Osteoblast (primary cell): ENCODE results near the gene TJP3. TPM values are rescaled to one million over a fixed set of nuclear protein-coding genes. Genes with fewer than 3 reads are reported as not detected.

Experiments used
- DNase-seq: peaks from one replicate; pipeline ENCODE4 v3.0.0; 2011; ENCODE audit warnings: low spot score, mixed read lengths; ENCODE audit not compliant: insufficient read length; ENCODE audit errors: missing footprints
- H2AFZ ChIP-seq: 2 replicates; pipeline ENCODE4 v1.6.0; 2011; ENCODE audit warnings: mild to moderate bottlenecking, low read length
- H3K27ac ChIP-seq: 2 replicates; pipeline ENCODE4 v1.5.1; 2011; ENCODE audit warnings: mild to moderate bottlenecking, low read depth, low read length, moderate library complexity
- H3K27me3 ChIP-seq: 2 replicates; pipeline ENCODE4 v1.6.0; 2012; ENCODE audit warnings: mild to moderate bottlenecking, control low read depth, inconsistent platforms, low read length, moderate library complexity; ENCODE audit not compliant: insufficient read depth
- H3K36me3 ChIP-seq: 2 replicates; pipeline ENCODE4 v1.5.1; 2011; ENCODE audit warnings: mild to moderate bottlenecking, low read length, control low read depth, moderate library complexity; ENCODE audit not compliant: insufficient read depth
- H3K4me1 ChIP-seq: 2 replicates; pipeline ENCODE4 v1.5.1; 2011; ENCODE audit warnings: mild to moderate bottlenecking, low read length, control low read depth, moderate library complexity; ENCODE audit not compliant: insufficient read depth
- H3K4me2 ChIP-seq: 2 replicates; pipeline ENCODE4 v1.6.0; 2011; ENCODE audit warnings: mild to moderate bottlenecking, low read length; ENCODE audit not compliant: insufficient read depth
- H3K4me3 ChIP-seq: fragments of 200-600 bp; sonication (generic); 3 replicates; pipeline ENCODE4 v1.5.1; 2012; ENCODE audit warnings: mild to moderate bottlenecking, low read length, inconsistent platforms; ENCODE audit not compliant: insufficient read depth
- H3K79me2 ChIP-seq: 2 replicates; pipeline ENCODE4 v1.6.0; 2012; ENCODE audit warnings: mild to moderate bottlenecking, low read length, control low read depth, inconsistent platforms; ENCODE audit not compliant: insufficient read depth
- H3K9me3 ChIP-seq: 2 replicates; pipeline ENCODE4 v1.5.1; 2011; ENCODE audit warnings: low read depth, low read length, control low read depth
- H4K20me1 ChIP-seq: 2 replicates; pipeline ENCODE4 v1.6.0; 2012; ENCODE audit warnings: mild to moderate bottlenecking, low read length, control low read depth; ENCODE audit not compliant: insufficient read depth
- CTCF ChIP-seq: IDR thresholded peaks from 2 replicates; pipeline ENCODE4 v1.5.1; 2011; ENCODE audit warnings: mild to moderate bottlenecking, low read depth, low read length, moderate library complexity; ENCODE audit errors: extremely low read depth
- total RNA-seq: library from RNA; depleted of rRNA; stranded (reverse); fragments of >200 nt; gene quantifications from 2 replicates; pipeline ENCODE4 v1.2.3, GENCODE V29; 2012

Gene TJP3
- total RNA-seq, 1 donor: not detected

DNA sequence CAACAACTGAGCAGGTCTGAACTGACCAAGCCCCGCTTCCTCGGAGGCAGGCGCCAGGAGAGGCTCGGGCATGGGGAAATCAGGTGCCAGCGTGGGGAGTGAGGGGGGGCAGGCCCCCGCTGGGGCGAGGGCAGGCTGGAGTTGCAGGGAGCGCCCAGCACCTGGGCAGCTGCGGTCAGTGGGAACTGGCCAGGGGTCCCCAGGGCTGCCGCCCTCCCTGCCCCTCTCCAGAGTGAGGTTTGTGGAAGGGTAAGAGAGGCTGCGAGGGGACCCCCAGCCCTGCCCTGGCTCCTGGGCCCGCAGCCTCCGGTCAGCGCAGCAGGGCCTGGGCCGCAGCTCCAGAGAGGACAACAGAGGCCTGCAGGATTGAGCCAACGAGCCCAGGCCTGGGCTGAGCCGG lies 40.4 kb upstream of the TJP3 start:
- H2AFZ ChIP-seq: no peak overlapping the region
- peaks cover 25% of the 10 kb centered on the region for H3K79me2 ChIP-seq
- H4K20me1 ChIP-seq: peaks cover 26% of the 10 kb centered on the region
- no peak for TF ChIP-seq CTCF
- H3K9me3 ChIP-seq: no peaks in the 10 kb centered on the region
- no peaks in the 10 kb centered on the region for H3K27me3 ChIP-seq
- peaks cover 15% of the 10 kb centered on the region for H3K4me1 ChIP-seq
- H3K27ac ChIP-seq: no peak overlapping the region
- H3K4me2 ChIP-seq: no peak overlapping the region
- no peak for DNase-seq
- H3K4me3 ChIP-seq: no peak overlapping the region
- H3K36me3 ChIP-seq: peaks cover 8% of the 10 kb centered on the region

DNA sequence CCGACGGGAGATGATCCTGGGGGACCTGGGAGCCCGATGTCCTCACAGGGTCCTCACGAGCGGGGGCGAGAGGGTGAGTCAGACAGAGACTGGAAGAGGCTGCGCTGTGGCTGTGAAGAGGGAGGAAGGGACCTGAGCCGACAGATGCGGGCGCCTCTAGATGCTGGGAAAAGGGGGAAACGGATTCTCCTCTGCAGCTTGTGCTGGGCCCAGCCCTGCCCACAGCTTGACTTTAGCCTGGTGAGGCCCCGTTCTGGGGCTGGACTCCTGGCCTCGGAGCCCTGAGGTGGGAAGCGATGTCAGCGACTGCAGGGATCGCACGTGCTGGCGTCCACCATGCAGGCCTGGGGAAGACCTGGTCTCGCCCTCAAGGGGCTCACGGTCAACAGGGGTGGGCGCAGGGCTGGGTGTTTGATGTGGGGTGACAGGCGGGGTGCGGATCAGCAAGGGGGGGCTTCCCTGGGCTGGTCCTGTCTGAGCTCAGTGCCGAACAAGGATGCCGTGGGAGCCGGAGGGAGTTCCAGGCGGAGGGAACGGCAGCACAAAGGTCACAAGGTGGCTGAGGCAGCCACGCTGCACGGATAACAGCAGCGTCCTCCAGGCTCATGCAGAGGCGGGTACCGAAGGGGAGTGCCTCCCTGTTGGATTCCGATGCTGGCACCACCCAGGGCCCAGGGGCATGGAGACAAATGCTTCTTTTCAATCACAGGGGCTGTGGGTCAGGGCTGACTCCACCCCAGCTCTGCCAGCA lies 39.7 kb upstream of the TJP3 start:
- Histone ChIP-seq H4K20me1 (peaks cover 26% of the 10 kb centered on the region), H3K4me3 (no peak overlapping the region), H3K27me3 (no peaks in the 10 kb centered on the region), H2AFZ (no peak overlapping the region), H3K9me3 (no peaks in the 10 kb centered on the region), H3K79me2 (peaks cover 30% of the 10 kb centered on the region), H3K4me2 (no peak overlapping the region), H3K36me3 (peaks cover 8% of the 10 kb centered on the region), H3K4me1 (peaks cover 15% of the 10 kb centered on the region), H3K27ac (no peak overlapping the region)
- no peak for TF ChIP-seq CTCF
- no peak for DNase-seq

- Histone ChIP-seq H3K79me2 (peaks cover 31% of the 10 kb centered on the region), H3K4me2 (no peak overlapping the region), H3K4me1 (peaks cover 15% of the 10 kb centered on the region), H3K9me3 (no peaks in the 10 kb centered on the region), H3K36me3 (peaks cover 4% of the 10 kb centered on the region), H2AFZ (no peak overlapping the region), H3K4me3 (no peak overlapping the region), H4K20me1 (peaks cover 26% of the 10 kb centered on the region), H3K27ac (no peak overlapping the region), H3K27me3 (no peaks in the 10 kb centered on the region)
- no peak for TF ChIP-seq CTCF
- no peak for DNase-seq
These were observed 38.9 kb upstream of the TJP3 start for GRCh38 chr19:3669082-3669946.
